Peyer's patch (tissue), 4 donors: ENCODE measurements around the gene HELZ2. TPM values are rescaled to one million over a fixed set of nuclear protein-coding genes. Genes with fewer than 3 reads are reported as not detected.

Experiments
- DNase-seq, 3 donors: peaks; one replicate each; pipeline ENCODE4 v3.0.0-alpha.2; 2017 to 2019
- H3K27ac ChIP-seq, 4 donors: fragments of 200-600 bp; sonication (generic); one replicate each; pipeline ENCODE4 v1.5.1; 2016 to 2019
- H3K27me3 ChIP-seq, 2 donors: fragments of 200-600 bp; sonication (generic); one replicate each; pipeline ENCODE4 v1.5.1; 2019
- H3K36me3 ChIP-seq, 3 donors: fragments of 200-600 bp; sonication (generic); one replicate each; pipeline ENCODE4 v1.5.1; 2016 to 2019
- H3K4me1 ChIP-seq, 4 donors: fragments of 200-600 bp; sonication (generic); one replicate each; pipeline ENCODE4 v1.5.1; 2016 to 2019
- H3K4me3 ChIP-seq, 4 donors: fragments of 200-600 bp; sonication (generic); 1 replicate in 3 of 4; 2 replicates in 1 of 4; pipeline ENCODE4 v1.5.1; 2016 to 2019; ENCODE audit warnings: mild to moderate bottlenecking in 1 of 4
- H3K9me3 ChIP-seq, 4 donors: fragments of 200-600 bp; sonication (generic); one replicate each; pipeline ENCODE4 v1.5.1; 2016 to 2019; ENCODE audit warnings: mild to moderate bottlenecking in 1 of 4
- POLR2A ChIP-seq, 2 donors: fragments of 450-650 bp; IDR thresholded peaks; one replicate each; pipeline ENCODE4 v1.5.1; 2017; ENCODE audit warnings: antibody characterized with exemption in 2 of 2, mild to moderate bottlenecking in 2 of 2, moderate library complexity in 2 of 2
- total RNA-seq, 4 donors: library from RNA; depleted of rRNA; stranded (reverse); fragments of >200 nt; gene quantifications; one replicate each; pipeline ENCODE4 v1.1.0, GENCODE V29; 2016
- TF ChIP-seq, protein P1 (sequence below), 6 experiments: fragments of 450-650 bp in 4 of 6; fragments of 200-600 bp in 2 of 6; sonication (generic) in 1 of 6; IDR thresholded peaks; one replicate each; pipeline ENCODE4 v1.5.1; 2017 to 2019; ENCODE audit warnings: antibody characterized with exemption in 6 of 6, mild to moderate bottlenecking in 3 of 6, moderate library complexity in 1 of 6

The HELZ2 gene
- total RNA-seq, 4 donors from 2014 or later, result 32.2 to 42.0 (median 38.4) TPM

DNA sequence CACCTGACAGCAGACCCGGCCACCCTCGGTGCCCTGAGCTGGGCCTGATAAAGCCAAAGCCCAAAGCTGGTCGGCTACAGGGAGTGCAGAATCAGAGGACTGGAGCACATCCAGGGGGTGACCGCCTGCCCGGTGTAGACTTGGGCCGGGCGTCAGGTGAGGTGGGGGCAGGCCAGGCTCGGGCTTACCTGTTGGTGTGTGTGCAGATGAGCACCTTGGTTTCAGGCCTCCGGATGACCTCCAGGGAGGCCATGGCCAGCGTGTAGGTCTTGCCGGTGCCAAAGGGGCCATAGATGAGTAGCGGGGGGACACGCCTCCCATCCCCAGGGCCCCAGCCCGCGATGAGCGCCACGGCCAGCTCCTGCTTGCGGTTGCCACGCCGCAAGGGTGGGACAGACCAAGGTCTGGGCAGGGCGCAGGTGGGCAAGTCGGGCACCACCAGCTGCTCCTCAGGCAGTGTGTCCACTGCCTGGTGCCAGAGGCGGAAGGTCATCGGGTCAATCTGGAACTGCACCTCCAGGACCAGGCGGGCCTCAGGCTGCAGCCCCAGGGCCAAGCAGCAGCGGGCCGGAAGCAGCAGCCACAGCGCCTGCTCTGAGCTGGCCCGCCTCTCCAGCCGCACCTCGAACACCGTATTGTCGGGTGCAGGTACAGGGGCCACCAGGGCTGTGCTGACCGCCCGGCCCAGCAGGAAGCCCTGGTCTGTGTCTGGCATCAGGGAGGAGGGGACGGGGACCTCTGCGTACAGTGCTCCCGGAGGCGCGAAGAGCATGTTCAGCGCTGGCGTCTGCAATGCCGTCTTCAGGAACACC, 5.7 kb downstream of the HELZ2 start:
- peak overlapping the region; percentile 17 to 33 (median 22) for H3K4me3 ChIP-seq

DNA sequence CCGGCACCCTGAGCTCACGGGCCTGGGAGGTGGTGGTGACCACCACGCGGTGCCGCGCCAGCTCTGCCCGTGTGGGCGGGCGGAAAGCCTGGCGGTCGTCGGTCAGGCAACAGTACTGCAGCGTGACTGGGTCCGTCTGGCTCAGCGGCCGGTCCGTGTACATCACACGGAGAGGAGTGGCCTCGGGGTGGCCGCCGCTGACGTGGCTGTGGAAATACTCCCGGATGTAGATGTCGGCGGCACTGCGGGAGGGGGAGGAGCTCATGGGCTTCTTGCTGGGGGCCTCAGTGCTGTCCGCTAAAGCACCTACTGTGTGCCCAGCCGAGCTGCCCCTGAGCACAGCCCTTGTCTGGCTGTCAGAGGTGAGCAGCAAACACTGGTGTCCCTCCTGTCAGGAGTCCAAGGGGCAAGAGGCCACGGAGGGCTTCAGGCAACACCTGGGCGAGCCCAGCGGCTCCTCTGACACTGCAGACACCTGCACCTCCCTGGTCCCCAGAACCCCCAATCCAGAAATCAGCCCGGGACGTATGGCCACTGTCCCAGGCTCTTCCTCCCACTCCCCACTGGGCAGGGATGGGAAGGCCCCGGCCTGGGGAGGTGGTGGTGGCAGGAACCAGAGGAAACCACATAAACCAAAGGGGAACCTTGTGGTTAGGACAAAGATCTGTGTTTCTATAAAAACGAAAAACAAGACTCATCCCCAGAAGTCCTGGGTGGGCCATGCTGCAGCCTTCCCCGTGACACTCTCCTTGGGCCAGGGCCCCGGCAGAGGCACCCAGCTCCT, 6.5 kb downstream of the HELZ2 start:
- TF ChIP-seq, protein P1, sequence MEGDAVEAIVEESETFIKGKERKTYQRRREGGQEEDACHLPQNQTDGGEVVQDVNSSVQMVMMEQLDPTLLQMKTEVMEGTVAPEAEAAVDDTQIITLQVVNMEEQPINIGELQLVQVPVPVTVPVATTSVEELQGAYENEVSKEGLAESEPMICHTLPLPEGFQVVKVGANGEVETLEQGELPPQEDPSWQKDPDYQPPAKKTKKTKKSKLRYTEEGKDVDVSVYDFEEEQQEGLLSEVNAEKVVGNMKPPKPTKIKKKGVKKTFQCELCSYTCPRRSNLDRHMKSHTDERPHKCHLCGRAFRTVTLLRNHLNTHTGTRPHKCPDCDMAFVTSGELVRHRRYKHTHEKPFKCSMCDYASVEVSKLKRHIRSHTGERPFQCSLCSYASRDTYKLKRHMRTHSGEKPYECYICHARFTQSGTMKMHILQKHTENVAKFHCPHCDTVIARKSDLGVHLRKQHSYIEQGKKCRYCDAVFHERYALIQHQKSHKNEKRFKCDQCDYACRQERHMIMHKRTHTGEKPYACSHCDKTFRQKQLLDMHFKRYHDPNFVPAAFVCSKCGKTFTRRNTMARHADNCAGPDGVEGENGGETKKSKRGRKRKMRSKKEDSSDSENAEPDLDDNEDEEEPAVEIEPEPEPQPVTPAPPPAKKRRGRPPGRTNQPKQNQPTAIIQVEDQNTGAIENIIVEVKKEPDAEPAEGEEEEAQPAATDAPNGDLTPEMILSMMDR (IDR thresholded peaks at IDR 0.05), result no peak
- no peak for TF ChIP-seq POLR2A (IDR thresholded peaks at IDR 0.05)
- peaks cover 0 to 30% (median 14%) of the 10 kb centered on the region in 4 donors for H3K4me1 ChIP-seq
- peak overlapping the region; percentile 22 to 71 (median 56) for H3K27ac ChIP-seq
- peak overlapping the region in 3 of 4 donors; percentile 17 to 33 (median 27) for H3K4me3 ChIP-seq
- H3K9me3 ChIP-seq, result no peaks in the 10 kb centered on the region
- H3K36me3 ChIP-seq, result peaks cover 0 to 26% (median 0%) of the 10 kb centered on the region in 3 donors
- peak in 2 of 3 donors; percentile 75 to 87 for DNase-seq
- no peaks in the 10 kb centered on the region for H3K27me3 ChIP-seq

More for the DNA sequence above, 5.7 kb downstream of the HELZ2 start:
- H3K36me3 ChIP-seq, result peaks cover 0 to 19% (median 0%) of the 10 kb centered on the region in 3 donors
- no peak for DNase-seq
- TF ChIP-seq POLR2A (IDR thresholded peaks at IDR 0.05), result no peak
- TF ChIP-seq, protein P1 (IDR thresholded peaks at IDR 0.05), result no peak
- peak overlapping the region in 3 of 4 donors; percentile 3 to 71 (median 59) for H3K27ac ChIP-seq
- peaks cover 3 to 34% (median 20%) of the 10 kb centered on the region in 4 donors for H3K4me1 ChIP-seq
- H3K9me3 ChIP-seq, result no peaks in the 10 kb centered on the region
- no peaks in the 10 kb centered on the region for H3K27me3 ChIP-seq

DNA sequence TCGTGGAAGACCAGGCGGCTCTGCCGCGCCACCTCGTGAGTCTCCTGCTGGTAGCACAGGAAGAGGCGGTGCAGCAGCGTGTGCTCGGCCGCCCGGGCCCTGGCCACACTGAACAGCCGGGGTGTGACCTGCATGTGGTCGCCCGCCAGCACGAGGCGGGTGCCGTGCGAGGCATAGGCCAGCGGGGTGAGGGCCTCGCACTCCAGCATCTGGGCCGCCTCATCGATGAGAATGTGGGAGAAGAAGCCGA, 7.0 kb downstream of the HELZ2 start:
- Histone ChIP-seq H3K27ac (peak overlapping the region in 3 of 4 donors; percentile 49 to 71 (median 64)), H3K4me3 (no peak overlapping the region), H3K4me1 (peaks cover 0 to 30% (median 14%) of the 10 kb centered on the region in 4 donors), H3K9me3 (no peaks in the 10 kb centered on the region), H3K36me3 (peaks cover 0 to 26% (median 0%) of the 10 kb centered on the region in 3 donors), H3K27me3 (no peaks in the 10 kb centered on the region)
- no peak for TF ChIP-seq POLR2A (IDR thresholded peaks at IDR 0.05)
- TF ChIP-seq, protein P1 (IDR thresholded peaks at IDR 0.05), result peak in 1 of 6 experiments; percentile 5
- peak in 1 of 3 donors; percentile 72 for DNase-seq

DNA sequence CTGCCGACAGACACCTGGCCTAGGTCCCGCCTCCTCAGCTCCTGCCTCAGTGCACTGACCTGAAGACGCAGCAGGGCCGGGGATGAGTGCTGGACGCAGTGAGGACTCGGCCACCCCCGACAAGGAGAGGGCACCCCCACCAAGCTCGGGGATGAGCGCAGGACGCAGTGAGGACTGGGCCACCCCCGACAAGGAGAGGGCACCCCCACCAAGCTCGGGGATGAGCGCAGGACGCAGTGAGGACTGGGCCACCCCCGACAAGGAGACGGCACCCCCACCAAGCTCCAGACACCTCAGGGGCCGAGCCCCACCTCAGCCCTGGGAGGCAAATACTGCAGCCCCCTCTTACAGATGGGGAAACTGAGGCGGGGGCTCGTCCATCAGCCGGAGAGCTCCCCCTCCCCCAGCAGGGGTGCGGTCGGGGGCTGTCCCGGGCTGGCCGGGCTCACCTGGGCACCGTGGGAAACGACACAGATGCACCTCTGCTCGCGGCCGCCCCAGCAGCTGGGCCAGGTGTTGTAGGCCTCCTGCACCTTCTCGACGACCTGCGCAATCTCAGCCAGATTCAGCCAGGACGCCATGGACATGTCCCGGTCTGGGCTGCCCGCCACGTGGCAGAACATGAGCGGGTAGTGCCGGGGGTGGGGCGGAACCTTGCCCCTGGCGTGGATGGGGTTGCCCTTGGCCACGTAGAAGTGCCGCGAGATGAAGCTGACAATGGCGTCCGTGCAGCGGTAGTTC, 7.5 kb downstream of the HELZ2 start:
- peaks cover 0 to 30% (median 14%) of the 10 kb centered on the region in 4 donors for H3K4me1 ChIP-seq
- H3K27ac ChIP-seq, result peak overlapping the region in 2 of 4 donors; percentile 64 to 71
- DNase-seq, result peak in 1 of 3 donors; percentile 45
- H3K4me3 ChIP-seq, result no peak overlapping the region
- H3K9me3 ChIP-seq, result no peaks in the 10 kb centered on the region
- TF ChIP-seq, protein P1 (IDR thresholded peaks at IDR 0.05), result no peak
- no peak for TF ChIP-seq POLR2A (IDR thresholded peaks at IDR 0.05)
- no peaks in the 10 kb centered on the region for H3K27me3 ChIP-seq
- H3K36me3 ChIP-seq, result peaks cover 0 to 29% (median 0%) of the 10 kb centered on the region in 3 donors

DNA sequence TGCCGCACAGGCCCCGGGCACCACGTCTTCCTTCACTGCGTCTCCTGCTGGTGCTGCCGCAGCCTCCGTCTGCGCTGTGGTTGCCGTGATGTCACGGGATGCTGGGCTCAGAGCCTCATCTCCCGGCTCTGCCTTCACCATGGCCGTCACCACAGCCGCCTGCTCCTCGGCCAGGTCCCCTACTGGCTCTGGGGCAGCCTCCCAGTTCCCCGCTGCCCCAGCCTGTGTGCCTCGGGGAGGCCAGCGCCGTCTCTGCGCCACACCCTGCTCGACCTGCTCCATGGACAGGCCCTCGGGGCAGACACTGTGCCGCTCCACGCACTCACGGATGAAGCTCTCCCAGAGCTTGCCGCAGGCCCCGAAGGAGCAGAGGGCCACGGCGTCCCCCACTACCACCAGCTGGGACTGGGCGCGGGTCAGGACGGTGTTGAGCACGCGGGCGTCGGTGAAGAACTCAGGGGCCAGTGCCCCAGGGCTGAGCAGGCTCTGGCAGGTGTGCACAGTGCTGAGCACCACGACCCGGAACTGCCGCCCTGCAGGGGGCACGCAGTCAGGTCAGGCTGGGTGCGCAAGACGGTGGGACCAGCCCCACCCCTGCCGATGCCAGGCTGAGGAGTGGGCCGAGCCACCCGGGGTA, 8.2 kb downstream of the HELZ2 start:
- Histone ChIP-seq H3K27me3 (no peaks in the 10 kb centered on the region), H3K4me3 (no peak overlapping the region), H3K27ac (no peak overlapping the region), H3K36me3 (peaks cover 0 to 37% (median 0%) of the 10 kb centered on the region in 3 donors), H3K4me1 (peaks cover 0 to 30% (median 14%) of the 10 kb centered on the region in 4 donors), H3K9me3 (no peaks in the 10 kb centered on the region)
- TF ChIP-seq, protein P1 (IDR thresholded peaks at IDR 0.05), result no peak
- TF ChIP-seq POLR2A (IDR thresholded peaks at IDR 0.05), result no peak
- DNase-seq, result no peak
